Measurements from ENCODE around the gene PRR15L.

Gene PRR15L

DNA sequence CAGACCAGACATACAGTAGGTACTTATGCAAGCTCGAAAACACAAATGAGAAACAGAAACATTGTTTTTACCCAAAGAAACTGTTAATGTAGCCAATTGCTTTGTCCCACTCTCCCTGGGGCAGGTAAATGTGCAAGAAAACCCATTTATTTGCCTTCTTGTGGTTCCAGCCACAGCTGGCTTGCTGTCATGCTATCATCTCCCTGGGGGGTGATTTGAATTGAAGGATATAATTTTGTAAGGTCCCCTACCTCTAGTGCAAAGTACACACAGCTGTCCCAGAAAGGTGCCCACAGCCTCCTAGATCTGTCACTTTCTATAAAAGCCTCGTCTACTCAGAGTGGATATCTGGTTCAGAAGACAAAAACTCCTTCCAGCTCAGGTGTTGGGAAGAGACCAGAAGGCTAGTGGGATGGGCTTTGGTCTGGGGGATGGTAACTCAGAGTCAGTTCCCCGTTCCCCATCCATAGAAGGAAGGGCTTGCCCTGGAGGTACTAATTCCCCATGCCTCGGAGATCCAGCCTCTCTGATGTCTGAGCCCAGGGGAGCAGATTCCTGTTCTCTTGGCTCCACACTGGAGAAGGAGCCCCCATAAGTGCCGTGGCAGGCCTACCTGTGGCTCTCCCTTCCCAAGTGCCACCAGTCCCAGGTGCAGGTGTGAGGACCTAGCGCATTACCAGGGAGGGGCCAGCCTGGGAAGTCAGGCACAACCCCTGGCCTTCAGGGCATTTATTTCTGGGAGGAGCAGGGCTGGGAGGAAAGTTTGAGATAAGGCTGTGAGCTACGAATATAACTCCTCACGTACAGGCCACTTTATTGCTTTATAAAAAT lies 2.4 kb upstream of the PRR15L start:
- DNase-seq (ENCODE audit: low read depth in 2 of 2) = no peak

DNA sequence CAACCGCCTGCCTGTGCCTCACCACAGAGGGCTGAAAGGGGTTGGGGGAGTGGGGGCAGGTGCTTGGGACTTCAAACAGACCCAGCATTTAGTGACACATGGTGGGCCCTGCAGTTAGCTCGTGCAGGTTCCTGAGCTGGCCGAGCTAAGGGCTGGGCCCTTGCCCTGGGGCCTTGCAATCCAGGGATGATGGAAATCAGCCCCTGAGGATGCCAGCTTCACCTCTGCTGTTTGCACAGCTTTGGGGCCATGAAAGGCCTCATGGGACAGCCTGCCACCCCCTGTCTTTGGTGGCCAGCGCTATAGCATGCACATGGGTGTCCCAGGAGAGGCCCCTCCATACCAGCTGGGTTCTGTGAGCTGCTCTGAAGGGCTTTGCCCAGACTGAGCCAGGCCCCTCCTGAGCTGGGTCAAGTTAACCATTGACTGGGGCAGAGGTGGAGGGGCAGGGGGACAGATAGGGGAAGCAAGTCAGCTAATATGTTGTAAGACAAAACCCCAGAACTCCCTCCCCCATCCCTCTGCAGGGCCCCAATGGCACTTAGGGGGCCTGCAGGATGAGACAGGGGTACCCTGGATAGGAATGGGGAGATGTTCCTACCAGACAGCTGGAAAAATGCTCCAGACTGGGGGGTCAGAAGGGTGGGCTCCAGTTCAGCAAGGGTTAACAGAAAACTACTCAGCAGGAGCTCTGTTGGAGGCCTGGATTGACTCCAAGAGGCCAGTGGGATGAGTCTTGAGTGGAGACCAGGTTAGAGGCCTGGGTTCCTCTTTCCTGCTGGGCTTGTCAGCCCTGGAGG lies 692 bp downstream of the PRR15L start:
- DNase-seq (ENCODE audit: low read depth in 2 of 2) = no peak

- no peak for DNase-seq (ENCODE audit: low read depth in 2 of 2)
Observed at GRCh38 chr17:47955497-47956461, 1.9 kb downstream of the PRR15L start.

DNA sequence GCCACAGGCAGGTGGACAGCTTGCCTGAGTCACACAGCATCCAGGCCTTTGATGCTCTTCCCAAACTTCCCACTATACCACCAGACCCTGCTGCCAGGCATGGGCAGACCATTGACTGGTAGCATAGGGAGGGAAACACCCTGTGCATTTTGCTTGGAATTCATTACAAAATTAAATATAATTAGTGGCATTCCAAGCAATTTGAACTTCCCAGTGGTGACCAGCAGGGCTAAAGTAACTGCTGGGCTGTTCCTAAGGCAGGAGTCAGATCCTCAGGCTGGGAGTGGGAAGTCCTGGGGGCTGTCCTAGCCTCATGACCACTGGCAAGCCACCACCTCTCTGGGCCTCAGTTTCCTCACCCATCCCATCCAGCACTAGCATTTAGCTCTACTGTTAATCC lies 3.8 kb downstream of the PRR15L start:
- DNase-seq (ENCODE audit: low read depth in 2 of 2) = no peak

GRCh38 chr17:47952171-47953021 lies 5.3 kb downstream of the PRR15L start:
- DNase-seq (ENCODE audit: low read depth in 2 of 2) = no peak

DNA sequence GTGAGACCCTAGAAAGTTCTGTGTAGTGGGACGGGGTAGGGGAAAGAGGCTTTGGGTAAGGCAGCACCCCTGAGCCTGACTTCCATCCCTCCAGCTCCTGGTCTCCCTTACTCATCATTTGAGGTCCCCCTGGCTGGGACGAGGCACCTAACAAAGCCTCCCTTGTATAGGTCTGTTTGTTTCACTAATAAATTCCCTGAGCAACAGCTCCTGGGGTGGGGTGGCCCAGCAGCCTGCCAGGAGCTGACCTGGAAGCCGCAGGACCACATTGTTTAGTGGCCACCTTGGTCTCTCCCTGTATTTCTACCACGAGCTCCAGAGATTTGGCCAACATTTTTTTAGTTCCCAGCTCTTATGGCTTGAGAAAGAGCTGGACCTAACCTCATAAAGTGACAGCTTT lies 7.2 kb downstream of the PRR15L start:
- DNase-seq (ENCODE audit: low read depth in 2 of 2) = no peak

DNA sequence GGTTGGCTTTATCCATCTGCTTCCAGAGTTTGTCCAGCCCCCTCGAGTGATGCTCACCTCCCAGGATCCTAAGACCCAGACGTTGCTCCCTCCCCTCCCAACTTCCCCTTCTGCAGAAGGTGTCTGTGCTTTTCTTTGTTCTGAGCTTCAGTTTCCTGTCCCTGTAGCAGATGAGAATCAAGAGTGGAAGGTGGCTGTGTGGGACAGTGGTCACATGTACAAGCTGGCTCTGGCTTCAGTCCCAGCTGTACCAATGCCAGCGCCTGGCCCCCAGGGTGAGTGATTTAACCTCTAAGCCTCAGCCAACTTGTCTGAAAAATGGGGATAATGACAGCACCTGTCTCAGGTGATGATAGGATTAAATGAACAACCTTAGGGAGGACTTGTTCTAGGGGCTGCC lies 7.7 kb downstream of the PRR15L start:
- no peak for DNase-seq (ENCODE audit: low read depth in 2 of 2)

DNA sequence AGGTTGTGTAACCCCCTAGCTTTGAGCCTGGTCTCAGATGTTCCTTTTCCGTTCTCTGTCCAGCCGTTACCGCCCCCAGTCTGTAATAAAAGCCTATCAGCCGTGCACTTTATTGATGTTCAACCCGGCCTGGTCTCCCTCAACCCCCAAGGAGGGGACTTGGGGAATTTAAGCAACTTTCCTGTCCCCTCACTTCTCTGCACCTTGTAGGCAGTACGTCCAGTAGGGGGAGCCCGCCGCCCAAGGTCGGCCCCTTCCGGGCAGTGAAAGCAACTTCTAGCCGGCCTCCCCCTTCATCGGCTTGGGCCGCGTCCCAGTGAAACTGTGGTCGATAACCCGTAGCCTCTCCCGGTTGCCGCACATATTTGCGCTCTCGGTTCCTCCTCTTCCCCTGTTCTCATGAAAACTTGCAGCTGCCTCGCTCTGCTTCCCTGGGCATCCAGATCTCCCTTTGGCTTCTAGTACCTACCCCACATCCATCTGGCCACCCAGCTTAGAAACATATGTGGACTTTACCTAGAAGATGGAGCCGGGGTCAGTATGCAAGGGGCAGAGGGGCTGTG lies 8.4 kb downstream of the PRR15L start:
- DNase-seq (ENCODE audit: low read depth in 2 of 2) = peak; percentile 71

DNA sequence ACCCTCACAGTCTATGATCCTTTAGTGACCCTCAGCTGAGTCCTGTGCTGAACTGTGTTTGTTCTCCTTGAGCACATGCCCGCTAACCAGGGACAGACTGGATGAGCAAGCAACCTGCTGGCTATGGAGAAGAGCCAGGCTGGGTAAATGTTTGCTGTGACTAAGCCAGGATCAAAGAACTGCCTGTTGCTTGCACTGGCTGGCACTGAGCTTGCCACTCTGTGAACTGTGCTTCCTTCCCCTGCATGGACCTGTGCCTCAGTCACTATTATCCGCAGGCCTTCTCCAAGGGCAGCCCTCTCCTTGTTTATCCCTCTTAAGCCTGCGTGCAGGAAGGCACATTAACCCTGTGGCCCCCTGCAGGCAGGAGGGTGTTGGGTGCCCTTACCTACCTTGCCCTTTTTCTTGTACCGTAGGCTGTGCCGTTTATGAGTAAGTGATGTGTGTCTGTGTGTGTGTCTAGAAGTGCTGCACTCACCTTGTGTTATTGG lies 8.9 kb downstream of the PRR15L start:
- DNase-seq (ENCODE audit: low read depth in 2 of 2) = no peak

DNA sequence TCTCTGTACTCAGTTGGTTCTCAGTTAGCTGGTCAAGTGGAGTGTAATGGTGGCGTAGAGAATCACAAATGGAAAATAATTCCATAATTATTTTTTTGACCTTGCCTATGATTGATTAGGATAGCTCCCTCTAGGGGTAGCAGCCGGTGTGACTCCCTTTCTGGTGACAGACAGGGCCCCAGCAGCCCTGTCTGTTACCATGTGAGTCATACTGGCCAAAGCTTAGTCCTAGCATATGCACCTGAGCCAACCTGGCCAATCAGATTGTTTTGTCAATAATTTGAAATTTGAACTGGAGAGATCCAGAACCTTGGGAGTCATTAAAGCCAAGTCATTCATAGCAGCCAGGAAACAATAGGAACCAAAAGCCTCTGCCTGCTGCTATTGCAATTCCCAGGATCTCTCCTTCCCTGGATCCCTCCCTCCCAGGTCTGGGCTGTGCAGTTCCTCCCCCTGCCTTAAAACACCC lies 10.7 kb downstream of the PRR15L start:
- DNase-seq (ENCODE audit: low read depth in 2 of 2) = peak; percentile 29 to 53

- no peak for DNase-seq (ENCODE audit: low read depth in 2 of 2)
Observed at GRCh38 chr17:47946516-47946915, 11.2 kb downstream of the PRR15L start.

DNA sequence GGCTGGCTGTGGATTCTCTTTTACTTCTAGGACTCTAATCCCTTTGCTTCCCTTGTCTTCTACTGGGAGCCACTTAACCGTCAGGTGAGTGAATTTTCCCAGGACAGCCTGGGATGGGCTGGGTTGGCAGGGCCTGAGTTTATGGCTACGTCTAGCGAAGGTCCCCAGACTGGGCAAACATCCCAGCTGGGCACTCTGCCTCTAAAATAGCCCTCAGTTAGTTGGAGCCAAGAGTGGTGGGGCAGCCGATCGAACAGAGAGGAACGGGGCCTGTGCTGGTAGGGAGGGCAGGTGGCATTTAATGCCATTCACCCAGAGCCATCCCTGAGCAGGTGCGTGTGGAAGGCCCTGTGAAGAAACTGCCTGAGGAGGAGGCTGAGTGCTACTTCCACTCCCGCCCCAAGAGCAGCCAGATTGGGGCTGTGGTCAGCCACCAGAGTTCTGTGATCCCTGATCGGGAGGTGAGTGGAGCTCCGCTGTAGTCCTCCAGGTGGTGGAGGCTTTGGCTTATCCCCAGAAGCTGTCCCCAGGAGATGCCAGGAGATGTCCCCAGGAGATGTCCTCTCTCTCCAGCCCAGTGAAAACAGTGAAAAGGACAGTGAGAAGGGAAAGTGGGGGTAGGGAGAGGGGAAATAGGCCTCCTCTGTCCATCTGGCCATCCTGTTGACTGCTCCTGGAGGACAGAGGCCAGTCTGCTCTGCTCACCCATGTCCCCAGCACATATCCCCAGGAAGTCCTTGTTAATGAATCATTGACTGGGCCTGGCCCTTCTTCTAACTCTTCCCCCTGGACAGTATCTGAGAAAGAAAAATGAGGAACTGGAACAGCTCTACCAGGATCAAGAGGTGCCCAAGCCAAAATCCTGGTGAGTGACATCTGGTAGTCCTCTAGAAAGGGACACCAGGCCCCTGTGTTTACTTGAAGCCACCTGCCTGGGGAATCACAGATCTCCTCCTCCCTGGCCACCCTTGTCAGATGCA lies 11.9 kb downstream of the PRR15L start:
- no peak for DNase-seq (ENCODE audit: low read depth in 2 of 2)

DNA sequence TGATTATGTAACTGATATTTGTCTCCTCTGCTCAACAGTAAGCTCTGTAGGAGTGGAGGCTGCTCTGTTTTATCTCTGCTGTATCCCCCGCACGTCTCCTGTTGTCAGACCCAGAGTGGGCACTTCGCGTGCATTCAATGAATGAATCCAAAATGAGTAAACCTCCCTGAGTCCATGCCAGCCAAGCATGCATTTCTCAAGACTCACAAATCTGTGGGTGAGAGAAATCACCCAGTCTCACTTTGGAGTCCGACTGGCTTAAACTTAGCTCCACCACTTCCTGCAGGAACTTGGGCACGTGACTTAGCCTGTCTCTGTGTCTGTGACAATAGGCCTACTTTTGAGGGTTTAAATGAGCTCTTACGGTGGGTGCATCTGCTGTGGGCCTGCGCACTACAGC lies 12.6 kb downstream of the PRR15L start:
- DNase-seq (ENCODE audit: low read depth in 2 of 2) = no peak

DNA sequence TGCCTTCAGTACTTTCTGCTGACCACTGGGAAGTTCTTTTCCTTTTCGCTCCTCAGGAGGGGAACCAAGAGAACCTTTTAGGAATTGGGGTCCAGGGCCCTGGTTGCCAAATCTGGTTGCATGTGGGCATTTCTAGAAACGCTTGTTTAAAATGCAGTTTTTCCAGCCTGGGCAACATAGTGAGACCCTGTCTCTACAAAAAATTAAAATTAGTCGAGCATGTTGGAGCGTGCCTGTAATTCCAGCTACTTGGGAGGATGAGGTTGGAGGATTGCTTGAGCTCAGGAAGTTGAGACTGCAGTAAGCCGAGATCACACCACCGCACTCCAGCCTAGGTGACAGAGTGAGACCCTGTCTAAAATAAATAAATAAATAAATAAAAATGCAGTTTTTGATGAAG lies 15.1 kb downstream of the PRR15L start:
- no peak for DNase-seq (ENCODE audit: low read depth in 2 of 2)

- no peak for DNase-seq (ENCODE audit: low read depth in 2 of 2)
Observed at GRCh38 chr17:47942096-47942510, 15.6 kb downstream of the PRR15L start.

DNA sequence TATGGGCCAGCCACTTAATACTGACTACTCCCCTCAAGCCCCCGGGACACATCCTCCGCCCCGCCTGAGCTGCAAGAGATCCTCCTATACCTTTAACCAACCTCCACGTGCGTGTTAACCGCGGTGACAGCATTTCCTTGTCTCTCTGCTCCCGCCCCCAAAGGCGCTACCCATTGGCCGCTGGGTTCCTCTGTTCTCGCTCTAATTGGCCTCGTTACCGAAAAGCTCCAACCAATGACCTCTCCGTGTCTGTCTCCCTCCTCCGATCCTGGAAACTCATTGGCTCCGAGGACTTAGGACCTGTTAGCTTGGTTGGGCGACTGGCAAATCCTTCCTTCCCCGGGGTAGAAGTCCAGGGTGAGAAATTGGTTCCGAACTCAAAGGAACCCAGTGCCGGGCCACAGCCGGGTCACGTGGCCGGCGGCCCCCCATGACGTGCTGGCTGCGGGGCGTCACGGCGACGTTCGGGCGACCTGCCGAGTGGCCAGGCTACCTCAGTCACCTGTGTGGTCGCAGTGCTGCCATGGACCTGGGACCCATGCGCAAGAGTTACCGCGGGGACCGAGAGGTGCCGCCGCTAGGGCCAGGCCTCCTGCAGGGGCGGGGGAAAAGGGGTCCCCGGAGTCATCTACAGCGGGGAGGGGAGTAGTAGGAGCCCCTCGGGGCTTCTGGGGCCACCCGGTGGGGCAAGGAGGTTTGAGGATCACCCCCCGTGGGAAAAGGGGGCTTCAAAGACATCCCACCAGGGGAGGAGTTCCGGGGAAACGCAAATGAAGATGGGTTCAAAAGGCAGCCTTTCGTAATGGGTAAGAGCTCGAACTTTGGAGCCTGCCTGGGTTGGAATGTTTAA lies 16.2 kb downstream of the PRR15L start, which contains the start of gene PNPO:
TSS of gene PNPO (plus strand) at position 326 of the 850 bp plus-strand sequence. CDS start at position 431, 105 bp downstream.
- peak; percentile 82 to 83 for DNase-seq (ENCODE audit: low read depth in 2 of 2)

DNA sequence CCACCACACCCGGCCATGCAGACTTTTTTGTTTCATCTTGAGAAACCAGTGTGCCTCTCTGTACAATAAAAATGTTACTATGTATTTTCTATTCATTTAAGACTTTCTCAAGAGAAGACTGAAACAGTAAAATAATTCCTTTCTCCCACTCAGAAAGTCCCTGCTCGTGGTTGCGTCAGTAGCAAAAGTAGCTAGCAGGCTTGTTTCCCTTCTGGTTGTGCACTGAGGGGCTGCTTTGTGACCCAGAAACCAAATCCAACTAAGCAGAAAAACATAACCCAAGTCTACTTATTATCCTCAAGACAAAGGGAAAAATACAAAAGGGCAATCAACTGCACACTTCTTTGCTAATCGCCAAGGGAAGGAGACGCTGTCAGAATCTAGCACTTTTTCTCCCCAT lies 19.7 kb downstream of the PRR15L start:
- DNase-seq (ENCODE audit: low read depth in 2 of 2) = no peak

DNA sequence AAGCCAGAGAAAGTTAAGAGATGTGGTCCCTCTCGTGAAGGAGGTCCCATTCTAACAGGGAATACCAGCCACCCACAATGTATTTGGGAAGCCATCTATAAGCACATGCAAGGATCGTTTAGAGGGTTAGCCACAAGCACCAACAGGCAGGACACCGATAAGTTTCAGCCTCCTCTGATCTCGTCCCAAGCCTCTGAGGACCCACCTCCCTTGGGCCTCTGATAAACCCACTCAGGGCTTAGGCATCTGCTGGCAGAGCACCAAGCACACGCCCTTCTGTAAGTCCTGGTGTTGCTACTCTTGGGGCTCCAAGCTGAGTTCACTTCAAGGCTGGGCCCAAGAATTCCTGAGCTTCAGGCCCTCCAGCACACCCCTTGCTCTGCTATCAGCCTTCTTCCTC lies 21.7 kb downstream of the PRR15L start:
- no peak for DNase-seq (ENCODE audit: low read depth in 2 of 2)
